ENCODE measurements around the gene DIP2B.

The DIP2B gene

GRCh38 chr12:50778663-50779590 lies 274.1 kb downstream of the DIP2B start:
- no peak for DNase-seq

- DNase-seq = no peak
Measured at GRCh38 chr12:50780013-50780412, 275.2 kb downstream of the DIP2B start.

GRCh38 chr12:50784501-50784900 lies 279.7 kb downstream of the DIP2B start:
- no peak for DNase-seq

GRCh38 chr12:50785406-50786001 lies 280.7 kb downstream of the DIP2B start:
- no peak for DNase-seq

- DNase-seq = no peak
Measured at GRCh38 chr12:50786498-50787231, 281.9 kb downstream of the DIP2B start.

GRCh38 chr12:50787618-50788017 lies 282.8 kb downstream of the DIP2B start:
- DNase-seq = no peak

GRCh38 chr12:50788561-50788960 lies 283.8 kb downstream of the DIP2B start:
- DNase-seq = no peak

GRCh38 chr12:50790081-50790480 lies 285.3 kb downstream of the DIP2B start:
- no peak for DNase-seq
